CD4-positive, alpha-beta T cell (primary cell): ENCODE data around the gene RUFY4. TPM values are rescaled to one million over a fixed set of nuclear protein-coding genes. Genes with fewer than 3 reads are reported as not detected.

Experiments
- ATAC-seq: fragments of 200-7000 bp; cut with Tn5 transposase; one replicate; pipeline ENCODE4 v1.10.0; 2022; ENCODE audit warnings: mild to moderate bottlenecking; ENCODE audit not compliant: poor library complexity
- CTCF ChIA-PET: fragments of 350-600 bp; sonication (Branson Sonifier 250); formaldehyde crosslinking; loops from one replicate; lab custom pipeline; 2021; ENCODE audit warnings: antibody characterized with exemption, inconsistent platforms; lab: Charles Lee
- POLR2A ChIA-PET: fragments of 350-600 bp; sonication (Branson Sonifier 250); formaldehyde crosslinking; loops from one replicate; lab custom pipeline; 2021; ENCODE audit warnings: antibody characterized with exemption, inconsistent platforms; lab: Charles Lee
- DNase-seq, 14 experiments: peaks; one replicate each; pipeline ENCODE4 v3.0.0-alpha.2; 2013 to 2020; ENCODE audit warnings: mixed read lengths in 2 of 14
- H3K27ac ChIP-seq, 2 donors: one replicate each; pipeline versions ENCODE4 v1.5.1 to v1.7.0; 2013; ENCODE audit warnings: low read length in 2 of 2, low read depth in 1 of 2, mild to moderate bottlenecking in 1 of 2
- H3K27me3 ChIP-seq, 2 experiments: 1 replicate in 1 of 2; 2 replicates in 1 of 2; pipeline versions ENCODE4 v1.6.1 to v1.7.0; 2013; ENCODE audit warnings: low read length in 2 of 2, control low read depth in 1 of 2, mild to moderate bottlenecking in 1 of 2, moderate library complexity in 1 of 2; ENCODE audit not compliant: insufficient read depth in 2 of 2, control insufficient read depth in 1 of 2
- H3K36me3 ChIP-seq: one replicate; pipeline ENCODE4 v1.6.1; 2013; ENCODE audit warnings: low read length, control low read depth; ENCODE audit not compliant: insufficient read depth
- H3K4me1 ChIP-seq: one replicate; pipeline ENCODE4 v1.6.1; 2013; ENCODE audit warnings: low read length, control low read depth; ENCODE audit not compliant: insufficient read depth
- H3K4me3 ChIP-seq: one replicate; pipeline ENCODE4 v1.5.1; 2013; ENCODE audit warnings: mild to moderate bottlenecking, low read length, moderate library complexity
- H3K9me3 ChIP-seq, 2 experiments: 1 replicate in 1 of 2; 2 replicates in 1 of 2; pipeline versions ENCODE4 v1.6.1 to v1.7.0; 2013; ENCODE audit warnings: low read length in 2 of 2, mild to moderate bottlenecking in 2 of 2, control low read depth in 1 of 2, moderate library complexity in 1 of 2; ENCODE audit not compliant: control insufficient read depth in 1 of 2, insufficient read depth in 1 of 2
- H3K27ac Mint-ChIP-seq: one replicate; pipeline ENCODE4 v1.8.0; 2020; ENCODE audit warnings: mixed read lengths
- H3K27me3 Mint-ChIP-seq: one replicate; pipeline ENCODE4 v1.8.0; 2021; ENCODE audit warnings: mixed read lengths
- H3K36me3 Mint-ChIP-seq: one replicate; pipeline ENCODE4 v1.8.0; 2021; ENCODE audit warnings: low read depth, mixed read lengths
- H3K4me1 Mint-ChIP-seq: one replicate; pipeline ENCODE4 v1.8.0; 2021; ENCODE audit warnings: low read depth, mixed read lengths
- H3K4me3 Mint-ChIP-seq: one replicate; pipeline ENCODE4 v1.8.0; 2020; ENCODE audit warnings: mild to moderate bottlenecking, mixed read lengths
- H3K9me3 Mint-ChIP-seq: one replicate; pipeline ENCODE4 v1.8.0; 2020; ENCODE audit warnings: mixed read lengths
- CTCF ChIP-seq: fragments of 200-600 bp; IDR thresholded peaks from one replicate; pipeline ENCODE4 v1.8.0; 2022; ENCODE audit warnings: antibody characterized with exemption, mild to moderate bottlenecking
- intact Hi-C, 2 experiments: fragments of 100-400 bp; cut with DNase I in 1 of 2; cut with micrococcal nuclease in 1 of 2; formaldehyde crosslinking; loops; one replicate each; pipeline versions ENCODE4 v1.15.1 to v1.9.0; 2023 to 2025; cut with DNase I, micrococcal nuclease
- total RNA-seq, 174 experiments: library from RNA in 2 of 174; stranded (reverse) in 2 of 174; gene quantifications; one replicate each; pipeline ENCODE4 v1.2.3 and lab custom pipeline; 2021 to 2026

RUFY4 gene
- total RNA-seq, 2 experiments from 2014 or later: 0.78 to 0.85 TPM

- no peak for DNase-seq
- Mint-ChIP-seq H3K4me1 (no peaks in the 10 kb centered on the region), H3K27me3 (no peaks in the 10 kb centered on the region), H3K36me3 (no peaks in the 10 kb centered on the region), H3K27ac (no peak overlapping the region), H3K4me3 (no peak overlapping the region), H3K9me3 (no peaks in the 10 kb centered on the region)
- Histone ChIP-seq H3K4me1 (peaks cover 2% of the 10 kb centered on the region), H3K27me3 (no peaks in the 10 kb centered on the region), H3K27ac (no peak overlapping the region), H3K9me3 (no peaks in the 10 kb centered on the region), H3K4me3 (no peak overlapping the region), H3K36me3 (no peaks in the 10 kb centered on the region)
- ChIA-PET POLR2A (no interaction called here), CTCF (no interaction called here)
- TF ChIP-seq CTCF: no peak
- ATAC-seq: no peak
- intact Hi-C loops: no loop called here
These were observed 46.1 kb upstream of the RUFY4 start for GRCh38 chr2:218022851-218023530.

GRCh38 chr2:218023636-218024035 lies 45.4 kb upstream of the RUFY4 start:
- no peak for TF ChIP-seq CTCF
- H3K9me3 Mint-ChIP-seq: no peaks in the 10 kb centered on the region
- H3K36me3 Mint-ChIP-seq: no peaks in the 10 kb centered on the region
- H3K9me3 ChIP-seq: no peaks in the 10 kb centered on the region
- H3K4me1 ChIP-seq: peaks cover 2% of the 10 kb centered on the region
- H3K4me3 Mint-ChIP-seq: no peak overlapping the region
- no peak overlapping the region for H3K27ac ChIP-seq
- H3K27me3 Mint-ChIP-seq: no peaks in the 10 kb centered on the region
- ChIA-PET POLR2A (no interaction called here), CTCF (no interaction called here)
- H3K27me3 ChIP-seq: no peaks in the 10 kb centered on the region
- H3K27ac Mint-ChIP-seq: no peak overlapping the region
- no peak overlapping the region for H3K4me3 ChIP-seq
- ATAC-seq (no peak), DNase-seq (no peak)
- intact Hi-C loops: no loop called here
- no peaks in the 10 kb centered on the region for H3K4me1 Mint-ChIP-seq
- H3K36me3 ChIP-seq: no peaks in the 10 kb centered on the region

GRCh38 chr2:218024336-218024735 lies 44.7 kb upstream of the RUFY4 start:
- peaks cover 2% of the 10 kb centered on the region for H3K4me1 ChIP-seq
- intact Hi-C loops: no loop called here
- no peaks in the 10 kb centered on the region for H3K36me3 ChIP-seq
- H3K27me3 ChIP-seq: no peaks in the 10 kb centered on the region
- CTCF ChIA-PET: interaction anchor here (1.0 kb wide), 1 partner anchor 28 kb away, joined by 3 read pairs; no protein-coding TSS in a partner anchor
- ATAC-seq (no peak), DNase-seq (peak in 1 of 14 experiments; percentile 27)
- H3K27ac Mint-ChIP-seq: no peak overlapping the region
- POLR2A ChIA-PET: no interaction called here
- no peak overlapping the region for H3K27ac ChIP-seq
- no peak for TF ChIP-seq CTCF
- no peak overlapping the region for H3K4me3 Mint-ChIP-seq
- H3K27me3 Mint-ChIP-seq: no peaks in the 10 kb centered on the region
- no peak overlapping the region for H3K4me3 ChIP-seq
- H3K4me1 Mint-ChIP-seq: no peaks in the 10 kb centered on the region
- H3K9me3 ChIP-seq: no peaks in the 10 kb centered on the region
- H3K36me3 Mint-ChIP-seq: no peaks in the 10 kb centered on the region
- no peaks in the 10 kb centered on the region for H3K9me3 Mint-ChIP-seq
